GM21619 (cell line): ENCODE results near the gene C6orf47.
A peak's percentile ranks its signal among the peaks of the same experiment; 100 is the strongest.

ENCODE experiments used
- ATAC-seq: cut with Tn5 transposase; IDR thresholded peaks from one replicate; pipeline ENCODE4 v1.9.1; 2021; ENCODE audit not compliant: unreplicated experiment

C6orf47 gene

DNA sequence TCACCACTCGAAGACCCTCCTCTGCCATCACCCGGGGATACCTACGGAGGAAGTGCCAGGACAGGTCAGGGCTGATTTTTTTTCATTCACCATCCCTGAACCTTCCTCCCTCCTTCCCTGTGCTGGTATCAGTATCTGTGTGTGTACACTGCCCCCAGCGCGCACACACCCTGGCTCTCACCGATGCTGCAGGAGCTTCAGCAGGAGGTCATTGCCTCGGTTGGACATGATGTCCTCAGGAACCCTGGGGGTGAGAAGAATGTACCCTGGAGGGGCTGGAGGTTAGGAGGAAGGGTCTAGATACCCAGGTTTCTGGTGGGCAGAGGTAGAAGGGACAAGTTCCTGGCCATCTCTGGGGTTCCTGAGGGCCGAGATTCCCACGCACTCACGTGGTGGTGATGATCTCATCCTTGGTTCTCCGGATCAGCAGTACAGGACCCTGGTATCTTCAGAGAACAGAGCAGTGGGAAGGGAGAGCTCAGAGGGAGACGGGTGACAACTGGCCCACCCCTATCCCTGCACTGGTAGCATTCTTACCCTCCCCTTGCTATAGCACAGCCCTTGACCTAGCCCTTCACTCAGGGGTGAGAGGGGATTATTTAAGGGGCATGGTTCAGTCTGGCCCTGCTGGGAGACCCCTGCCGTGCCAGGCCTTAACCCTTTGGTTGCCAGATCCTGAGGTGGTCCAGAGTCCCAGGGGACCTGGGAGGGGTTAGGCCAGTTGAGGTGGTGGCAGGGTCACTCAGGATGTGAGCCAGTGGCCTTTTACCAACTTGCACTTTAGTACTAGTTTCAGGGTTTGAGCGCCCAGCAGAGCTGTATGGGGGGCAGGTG lies 27.5 kb upstream of the C6orf47 start:
- ATAC-seq: no peak

DNA sequence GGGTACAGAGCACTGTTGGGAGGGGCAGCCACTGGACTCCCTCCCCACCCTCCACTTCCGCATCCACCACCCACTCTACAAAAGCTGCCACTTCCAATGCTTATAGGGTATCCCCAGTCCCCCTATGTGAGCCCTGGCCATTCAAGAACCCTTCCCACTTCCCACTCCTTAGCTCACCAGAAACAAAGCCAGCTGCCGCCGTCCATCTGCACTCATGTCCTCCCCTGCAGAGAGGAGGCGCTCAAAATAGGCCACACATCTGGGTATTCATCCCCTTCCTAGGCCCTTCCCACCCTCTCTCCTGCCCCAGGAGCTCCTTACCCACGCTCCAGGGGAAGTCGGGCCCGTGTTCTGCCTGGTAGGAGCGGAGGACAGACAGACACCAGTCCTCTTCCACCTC lies 26.7 kb upstream of the C6orf47 start:
- no peak for ATAC-seq

DNA sequence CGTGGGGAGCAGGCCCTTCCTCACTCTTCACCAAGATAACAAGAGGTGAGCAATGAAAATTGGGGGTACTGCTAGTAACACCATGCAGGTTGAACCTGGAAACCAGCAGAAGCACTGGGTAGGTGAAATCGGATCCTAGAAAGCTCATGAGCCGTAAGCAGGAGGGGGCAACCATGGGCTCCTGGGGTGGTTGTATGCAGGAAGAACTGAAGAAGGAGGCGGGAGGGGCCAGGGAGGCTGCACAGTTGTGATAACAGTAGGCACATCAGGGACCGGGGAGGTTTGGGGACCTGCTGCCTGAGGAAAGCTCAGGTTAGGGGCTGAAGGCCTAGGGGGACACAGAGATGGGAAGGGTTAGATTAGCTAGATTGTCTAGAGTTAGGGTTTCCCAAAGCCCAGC lies 25.9 kb upstream of the C6orf47 start:
- ATAC-seq: no peak

DNA sequence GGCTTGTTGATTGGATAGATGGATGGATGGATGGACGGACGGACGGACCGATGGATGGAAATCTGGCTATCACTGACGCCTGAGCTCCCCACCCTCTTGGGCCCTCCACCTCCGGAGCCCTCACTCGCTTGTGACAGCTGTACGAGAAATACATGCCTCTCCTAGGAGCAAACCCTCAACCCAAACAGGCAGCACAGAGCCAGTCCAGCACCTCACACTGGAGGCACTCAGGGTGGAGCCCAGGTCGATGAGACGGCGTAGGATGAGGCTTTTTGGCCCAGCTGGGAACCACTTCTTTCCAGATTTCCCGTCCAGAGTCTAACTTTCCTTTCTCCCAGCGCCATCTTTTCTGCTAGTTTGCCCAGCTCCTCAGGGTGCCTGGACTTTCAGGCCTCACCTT lies 23.0 kb upstream of the C6orf47 start:
- ATAC-seq: no peak

DNA sequence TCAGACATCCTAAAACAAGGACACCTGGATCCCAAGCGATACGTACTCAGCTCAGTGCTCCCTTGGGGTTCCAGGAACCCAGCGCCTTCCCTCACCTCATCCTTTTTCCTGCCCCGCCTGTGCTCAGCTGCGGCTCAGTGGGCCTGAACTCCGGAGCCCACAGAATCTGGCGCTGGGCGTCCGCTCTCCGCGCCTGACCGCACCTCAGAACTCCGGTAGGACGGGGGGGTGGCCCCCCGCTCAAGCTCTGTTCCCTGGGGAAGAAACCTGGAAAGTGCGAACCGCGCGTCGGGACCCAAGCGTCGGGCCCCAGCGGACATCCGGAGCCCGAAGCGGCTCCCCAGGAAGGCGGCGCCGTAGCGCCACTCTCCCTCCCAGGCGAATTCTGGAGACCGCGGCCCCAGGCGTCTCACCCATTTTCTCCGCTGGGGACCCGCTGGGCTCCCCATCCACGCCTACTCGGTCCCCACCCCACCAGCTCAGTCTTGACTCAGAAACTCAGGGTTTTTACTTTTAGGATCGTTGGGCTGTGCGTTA lies 20.6 kb upstream of the C6orf47 start:
- no peak for ATAC-seq

DNA sequence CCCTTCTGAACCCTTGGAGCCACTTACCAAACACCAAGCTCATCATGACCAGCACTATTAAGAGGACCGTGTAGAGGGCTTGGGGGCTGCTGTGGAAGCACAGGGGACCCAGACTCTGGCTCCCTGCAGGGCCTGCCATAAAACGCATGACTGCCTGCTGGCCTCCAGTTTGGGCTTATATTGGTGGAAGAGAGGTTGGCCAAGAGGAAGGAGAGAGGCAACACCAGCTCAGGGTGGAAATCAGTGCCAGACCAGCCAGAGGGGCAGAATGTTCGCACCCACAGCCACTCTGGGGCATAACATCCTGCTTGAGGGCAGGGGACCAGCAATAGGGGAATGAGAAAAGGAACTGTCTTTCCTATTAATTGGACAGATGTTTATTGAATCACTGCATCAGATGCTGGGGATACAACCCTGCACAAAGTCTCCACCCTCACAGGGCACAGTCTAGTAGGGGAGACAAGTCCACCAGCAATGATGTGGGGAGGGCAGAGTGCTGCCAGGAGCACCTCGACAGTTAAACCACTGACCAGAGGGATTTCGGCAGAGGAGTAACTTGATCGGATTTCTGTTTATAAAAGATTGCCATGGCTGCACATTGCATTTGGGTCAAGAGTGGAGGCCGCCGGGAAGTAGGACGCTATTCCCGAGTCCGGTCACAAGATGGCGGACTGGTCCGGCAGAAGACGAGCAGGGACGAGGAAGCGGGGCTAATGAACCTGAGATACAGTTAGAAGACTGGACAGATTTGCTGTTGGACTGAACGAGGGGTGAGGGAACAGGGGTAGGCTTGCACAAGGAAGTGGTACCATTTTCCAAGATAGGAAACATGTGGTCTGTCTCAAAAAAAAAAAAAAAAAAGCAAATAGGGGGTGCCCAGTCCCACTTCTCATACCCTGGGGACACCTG lies 19.9 kb upstream of the C6orf47 start, which contains the start of gene LY6G5C:
Gene LY6G5C, minus strand, starts transcription at position 842 of the 909 bp plus-strand sequence. Its CDS starts 694 bp downstream, at position 148.
- ATAC-seq: no peak

DNA sequence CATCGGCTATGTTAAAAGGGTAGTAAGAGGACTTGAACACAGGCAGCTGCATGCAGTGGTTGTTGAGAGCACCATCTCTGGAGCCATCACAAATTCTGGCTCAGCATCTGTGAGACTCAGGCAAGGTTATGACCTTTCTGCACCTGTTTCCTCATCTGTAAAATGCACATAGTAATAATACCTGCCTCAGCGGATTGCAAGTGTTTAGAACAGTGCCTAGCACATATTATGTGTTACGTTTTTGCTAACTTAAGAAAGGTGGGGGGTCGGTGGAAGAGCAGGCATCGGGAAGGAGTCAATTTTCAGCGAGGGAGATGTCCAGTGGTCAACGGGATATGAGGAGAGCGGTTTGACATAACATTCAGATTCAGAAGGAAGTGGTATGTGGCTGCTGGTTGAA lies 17.4 kb upstream of the C6orf47 start:
- ATAC-seq: no peak

DNA sequence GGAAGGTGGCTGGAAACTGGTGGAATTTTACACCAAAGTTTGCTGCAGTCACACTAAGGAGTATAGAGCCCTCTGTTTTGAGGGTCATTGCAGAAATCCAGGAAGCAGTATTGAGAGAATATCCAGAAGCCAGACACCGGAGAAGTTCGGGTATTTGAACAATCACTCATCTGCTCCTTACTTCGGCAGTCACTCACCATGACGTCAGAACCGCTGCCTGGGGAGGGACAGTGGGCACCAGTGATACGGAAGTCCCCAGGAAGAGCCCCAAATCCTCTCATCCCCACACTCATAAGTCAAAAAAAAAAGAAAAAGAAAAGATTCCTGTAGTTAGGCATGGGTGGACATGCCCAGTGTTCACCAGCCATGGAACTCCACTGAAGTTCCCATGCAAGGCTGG lies 16.3 kb upstream of the C6orf47 start:
- no peak for ATAC-seq

DNA sequence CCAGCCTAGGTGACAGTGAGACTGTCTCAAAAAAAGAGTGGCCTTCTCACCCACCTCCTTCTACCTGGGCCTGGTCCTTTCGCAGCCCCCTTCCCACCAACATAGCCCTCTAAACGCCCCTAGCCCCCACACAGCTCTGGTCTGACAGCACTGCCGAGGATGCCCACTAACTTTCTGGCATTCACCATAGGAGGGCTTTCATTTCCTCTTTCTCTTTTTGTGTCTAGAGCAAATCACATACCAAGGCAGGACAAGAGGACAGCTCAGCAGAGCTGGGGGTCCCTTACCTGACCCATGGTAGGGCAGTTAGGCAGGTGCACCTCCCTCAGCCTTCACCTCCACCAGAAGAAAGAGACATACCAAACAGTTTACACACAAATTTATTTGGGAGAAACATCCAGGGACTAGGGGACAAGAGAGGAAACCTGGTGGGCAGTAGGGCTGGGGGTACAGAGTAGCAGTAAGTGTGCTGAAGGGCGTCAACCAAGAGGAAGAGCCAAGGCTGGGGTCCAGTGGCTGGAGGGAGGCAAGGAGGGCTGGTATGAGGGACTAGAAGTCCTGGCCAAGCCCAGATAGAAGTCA lies 15.8 kb upstream of the C6orf47 start:
- ATAC-seq: no peak

DNA sequence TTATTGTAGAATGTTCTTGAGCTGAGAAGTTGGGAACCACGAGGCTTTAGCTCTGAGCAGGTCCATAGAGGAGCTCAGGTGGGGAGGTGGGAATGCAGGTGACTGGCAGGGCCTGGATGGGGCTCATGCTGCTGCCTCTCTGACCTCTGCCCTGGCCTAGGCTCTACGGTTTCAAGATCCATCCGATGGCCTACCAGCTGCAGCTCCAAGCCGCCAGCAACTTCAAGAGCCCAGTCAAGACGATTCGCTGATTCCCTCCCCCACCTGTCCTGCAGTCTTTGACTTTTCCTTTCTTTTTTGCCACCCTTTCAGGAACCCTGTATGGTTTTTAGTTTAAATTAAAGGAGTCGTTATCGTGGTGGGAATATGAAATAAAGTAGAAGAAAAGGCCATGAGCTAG lies 9.1 kb upstream of the C6orf47 start, which contains the start of gene LY6G5B:
Gene LY6G5B, plus strand, starts transcription at position 301 of the 400 bp plus-strand sequence. CDS start 975 bp downstream, outside the sequence.
- no peak for ATAC-seq

DNA sequence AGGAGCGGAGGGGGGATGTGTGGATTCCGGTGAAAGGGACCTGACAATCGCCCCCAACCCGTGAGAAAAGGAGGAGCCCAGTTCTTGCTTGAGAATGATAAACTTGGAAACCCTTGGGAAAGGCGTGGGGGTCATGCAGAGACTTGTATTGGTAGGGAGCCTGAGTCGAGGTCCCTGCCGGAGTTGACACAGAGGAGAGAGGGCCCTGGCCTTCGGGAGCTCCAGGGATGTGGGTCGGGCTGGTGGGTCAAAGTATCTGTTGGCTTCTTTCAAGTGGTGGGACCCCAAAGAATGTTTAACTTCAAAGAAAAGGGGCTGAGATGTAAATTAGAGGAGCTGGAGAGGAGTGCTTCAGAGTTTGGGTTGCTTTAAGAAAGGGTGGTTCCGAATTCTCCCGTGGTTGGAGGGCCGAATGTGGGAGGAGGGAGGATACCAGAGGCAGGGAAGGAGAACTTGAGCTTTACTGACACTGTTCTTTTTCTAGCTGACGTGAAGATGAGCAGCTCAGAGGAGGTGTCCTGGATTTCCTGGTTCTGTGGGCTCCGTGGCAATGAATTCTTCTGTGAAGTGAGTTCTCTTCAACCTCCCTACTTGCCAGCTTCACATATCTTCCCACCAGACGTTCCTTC lies 5.9 kb upstream of the C6orf47 start:
- ATAC-seq: no peak

DNA sequence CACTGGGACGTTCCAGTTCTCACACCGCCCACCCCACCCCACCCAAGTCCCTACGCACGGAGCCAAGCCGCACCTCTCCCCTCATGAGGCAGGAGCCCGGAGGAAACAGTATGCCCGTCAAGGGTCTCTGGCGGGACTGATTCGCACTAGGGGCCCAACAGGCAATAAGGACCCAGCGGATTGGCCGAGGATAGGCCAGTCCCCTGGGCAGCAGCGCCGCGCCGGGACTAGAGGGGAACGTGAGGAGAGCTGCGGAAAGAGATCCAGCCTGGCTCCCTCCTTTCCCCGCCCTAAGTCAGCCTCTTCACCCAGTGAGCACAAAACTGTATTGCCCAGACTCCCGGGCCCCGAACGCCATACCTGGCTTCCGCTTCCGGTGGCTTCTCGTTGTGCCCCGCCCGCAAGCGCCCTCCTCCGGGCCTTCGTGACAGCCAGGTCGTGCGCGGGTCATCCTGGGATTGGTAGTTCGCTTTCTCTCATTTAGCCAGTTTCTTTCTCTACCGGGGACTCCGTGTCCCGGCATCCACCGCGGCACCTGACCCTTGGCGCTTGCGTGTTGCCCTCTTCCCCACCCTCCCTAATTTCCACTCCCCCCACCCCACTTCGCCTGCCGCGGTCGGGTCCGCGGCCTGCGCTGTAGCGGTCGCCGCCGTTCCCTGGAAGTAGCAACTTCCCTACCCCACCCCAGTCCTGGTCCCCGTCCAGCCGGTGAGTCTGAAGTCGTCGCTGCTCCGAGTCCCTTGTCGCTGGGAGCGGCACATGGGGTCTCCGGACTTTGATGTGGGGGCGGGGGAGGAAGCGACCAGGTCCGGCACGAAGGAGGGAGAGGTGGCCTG lies 5.1 kb upstream of the C6orf47 start, which contains the start of gene CSNK2B:
Gene CSNK2B, plus strand, starts transcription at position 580 of the 836 bp plus-strand sequence. CDS start 752 bp downstream, outside the sequence.
- ATAC-seq: peak; percentile 75

DNA sequence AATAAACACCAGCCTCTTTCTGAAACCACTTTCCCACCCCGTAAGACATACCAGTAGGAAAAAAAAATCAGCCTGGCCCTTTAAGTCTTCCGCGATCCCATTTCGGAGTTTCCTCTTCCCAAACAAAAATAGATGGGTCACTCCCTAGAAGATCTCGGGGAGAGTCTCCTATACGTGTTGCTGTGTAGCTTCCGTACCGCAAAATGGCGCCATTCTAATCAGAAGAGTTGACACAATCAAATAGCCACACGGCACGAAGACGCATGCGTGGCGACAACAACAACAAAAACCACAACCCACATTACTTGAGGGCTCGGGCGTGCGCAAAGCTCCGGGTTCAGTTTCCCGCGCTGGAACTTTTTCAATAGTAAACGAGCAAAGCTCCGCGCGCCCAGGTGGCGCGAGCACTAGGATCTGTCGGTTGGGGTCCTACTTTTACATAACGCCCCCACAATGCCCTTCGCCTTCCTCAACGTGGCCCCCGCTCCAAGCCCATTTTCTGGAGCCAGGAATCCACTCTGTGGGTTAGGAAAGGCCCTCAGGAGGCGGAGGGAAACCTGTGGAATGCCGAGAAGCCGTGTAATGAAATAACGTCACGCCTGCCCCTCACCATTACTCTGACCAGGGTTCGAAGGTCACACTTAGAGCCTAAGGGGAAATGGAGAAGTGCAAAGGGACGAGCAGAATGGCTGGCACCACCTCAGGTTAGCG lies 4.4 kb upstream of the C6orf47 start, which contains the start of gene GPANK1:
Gene GPANK1, minus strand, starts transcription at position 208 of the 711 bp plus-strand sequence. CDS start 519 bp downstream, outside the sequence.
- ATAC-seq: no peak

DNA sequence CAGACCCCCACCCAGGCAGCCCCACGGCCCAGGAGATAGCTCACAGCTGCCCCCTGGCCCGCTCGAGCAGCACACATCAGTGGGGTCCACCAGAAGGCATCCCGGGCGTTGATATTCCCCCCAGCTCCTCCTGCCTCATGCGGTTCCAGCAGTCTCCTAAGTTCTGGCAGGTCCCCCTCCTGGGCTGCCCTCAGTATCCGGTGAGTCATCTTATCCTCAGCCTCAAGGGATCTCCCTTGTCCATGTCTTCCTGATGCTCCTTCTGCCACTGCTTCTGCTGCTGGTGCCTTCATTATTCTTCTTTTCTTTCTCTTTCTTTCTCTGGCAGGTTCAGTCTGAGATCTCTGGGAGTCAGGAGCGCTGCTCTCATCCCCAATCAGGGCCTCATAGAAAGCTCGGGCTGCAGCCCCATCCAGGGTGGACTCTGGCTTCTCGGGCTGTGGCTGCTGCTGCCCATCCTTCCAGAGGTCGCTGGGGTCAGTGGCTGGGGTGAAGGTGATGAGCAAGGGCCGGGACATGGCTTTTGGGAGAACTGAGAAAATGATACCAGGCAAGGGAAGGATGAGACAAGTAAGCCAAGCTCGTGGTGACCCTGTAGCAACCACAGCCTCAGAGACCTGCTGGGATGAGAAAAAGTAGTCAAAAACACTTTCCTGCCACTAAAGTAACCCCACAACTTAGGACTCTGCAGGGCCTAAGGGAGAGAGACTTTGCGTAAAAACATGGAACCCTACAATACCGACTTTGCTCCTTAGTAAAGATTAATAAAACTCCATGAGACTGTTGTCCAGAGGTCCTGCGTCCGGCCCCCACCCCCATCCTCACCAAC lies 3.6 kb upstream of the C6orf47 start:
- ATAC-seq: no peak

DNA sequence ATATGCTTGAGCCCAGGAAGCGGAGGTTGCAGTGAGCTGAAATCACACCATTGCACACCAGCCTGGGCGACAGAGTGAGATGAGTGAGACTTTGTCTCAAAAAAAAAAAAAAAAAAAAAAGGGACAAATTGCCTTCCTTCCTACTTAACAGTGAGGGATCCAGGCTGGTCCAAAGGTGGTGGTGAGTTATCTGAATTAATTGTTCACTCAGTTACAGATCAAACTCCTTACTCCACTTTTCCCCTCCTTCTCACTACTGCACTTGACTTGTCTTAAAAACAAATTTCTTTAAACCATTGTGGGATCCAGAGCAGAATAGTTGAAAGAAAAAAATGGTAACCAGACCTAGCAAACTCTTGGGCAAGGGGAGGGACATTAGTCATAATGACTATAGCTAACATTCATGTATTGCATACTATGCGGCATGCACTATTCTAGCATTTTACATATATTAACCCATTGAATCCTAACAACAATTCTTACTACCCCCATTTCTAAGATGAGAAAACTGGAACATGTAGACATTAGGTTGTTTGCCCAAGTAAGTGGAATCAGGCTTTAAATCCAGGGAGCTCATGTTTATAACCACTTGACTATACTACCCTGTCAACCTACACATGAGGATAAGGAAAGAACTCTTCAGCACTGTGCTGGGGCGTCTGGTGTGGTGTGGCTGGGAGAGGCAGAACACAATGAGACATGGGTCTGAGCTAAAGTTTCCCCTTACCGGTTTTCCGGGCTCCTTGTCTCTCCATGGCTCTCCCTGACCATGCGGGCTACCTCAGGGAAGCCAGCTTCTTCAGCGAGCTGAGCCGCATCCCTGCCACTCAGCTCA lies 2.8 kb upstream of the C6orf47 start:
- no peak for ATAC-seq

DNA sequence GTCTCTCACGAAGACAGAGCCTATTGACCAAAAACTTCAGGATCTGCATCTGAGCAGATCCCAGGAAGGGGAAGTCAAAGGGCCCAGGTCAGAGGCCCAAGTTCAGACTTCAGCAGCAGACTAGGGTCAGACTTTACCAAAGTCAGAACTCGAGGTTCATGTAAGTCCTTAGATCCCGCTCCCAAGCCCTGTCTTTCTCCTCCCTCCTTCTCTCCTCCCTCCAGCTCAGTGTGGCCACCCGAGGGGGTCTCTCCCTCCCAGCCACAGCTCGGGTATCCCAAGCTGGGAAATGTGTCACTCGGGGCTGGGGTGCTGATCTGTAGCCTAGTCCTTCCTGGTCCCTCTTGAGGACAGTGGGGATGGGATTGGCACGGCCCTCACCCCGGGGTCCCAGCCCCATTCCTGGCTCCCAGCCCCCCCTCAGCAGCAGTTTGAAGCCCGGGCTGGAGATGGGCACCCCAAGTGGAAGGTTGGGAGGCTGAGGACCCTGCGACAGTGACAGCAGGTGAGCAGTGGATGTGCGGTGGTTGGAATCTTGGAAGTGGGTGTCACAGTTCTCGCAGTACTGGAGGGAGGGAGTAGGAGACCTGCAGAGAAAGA lies 1.6 kb upstream of the C6orf47 start:
- ATAC-seq: no peak
